GM23248 (cell line): Measurements from ENCODE around the gene ADH1A.

ENCODE experiments used
- EZH2 ChIP-seq: fragments of 200-600 bp; sonication (generic); IDR thresholded peaks from 2 replicates; pipeline ENCODE4 v1.6.1; 2018; ENCODE audit warnings: antibody characterized with exemption, mild to moderate bottlenecking; ENCODE audit not compliant: insufficient read depth, poor library complexity, severe bottlenecking
- EZH2phosphoT487 ChIP-seq: fragments of 200-600 bp; sonication (generic); IDR thresholded peaks from 2 replicates; pipeline ENCODE4 v1.6.1; 2018; ENCODE audit warnings: antibody characterized with exemption, moderate library complexity, mild to moderate bottlenecking, low read depth; ENCODE audit not compliant: insufficient read depth

DNA sequence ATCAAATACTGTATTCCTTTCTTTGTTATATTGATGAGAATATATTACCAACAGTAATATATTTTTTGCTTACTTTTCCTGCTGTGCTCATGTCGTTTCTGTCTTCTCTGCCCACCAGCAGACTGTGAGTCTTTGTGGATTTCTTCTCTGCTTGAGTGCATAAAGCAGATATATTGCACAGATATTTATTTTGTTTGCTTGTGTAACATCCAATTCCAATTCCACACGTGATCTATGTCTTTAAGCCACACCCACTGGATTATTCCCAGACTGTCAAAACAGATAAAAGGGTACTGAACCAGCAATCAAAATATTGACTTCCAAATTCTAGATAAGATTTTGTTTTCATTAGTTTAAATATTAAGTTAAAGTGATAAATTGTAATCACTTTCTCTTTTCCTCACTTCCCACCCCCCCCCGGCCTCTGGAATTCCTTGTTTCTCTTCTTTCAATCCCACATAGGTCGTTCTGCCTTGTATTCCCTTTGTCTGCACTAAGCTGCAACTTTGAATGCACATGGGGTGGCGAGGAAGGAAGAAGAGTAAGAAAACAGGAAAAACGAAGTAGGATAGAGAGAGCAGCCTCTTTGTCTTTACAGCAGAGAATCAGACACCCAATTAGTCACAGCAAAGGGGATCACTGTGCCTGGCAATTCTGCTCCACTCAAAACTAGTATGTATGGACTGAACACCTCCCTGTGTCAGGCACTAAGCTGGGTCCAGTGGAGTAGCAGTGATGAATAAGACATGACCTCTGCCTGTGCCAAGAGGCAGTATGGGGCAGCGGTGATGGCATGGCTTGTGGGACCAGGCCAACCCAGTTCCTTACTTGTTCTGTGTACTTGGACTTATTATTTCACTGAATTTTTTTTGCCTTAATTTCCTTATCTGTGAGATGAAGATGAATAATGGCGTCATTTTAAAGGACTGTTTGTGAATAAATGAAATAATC is 30.7 kb upstream of the ADH1A start, which contains the start of gene ADH1B:
- TF ChIP-seq EZH2 (no peak), EZH2phosphoT487 (no peak)
